GM12891 (cell line): ENCODE data around the gene ACKR3.

ENCODE experiments used
- POLR2A ChIP-seq: IDR thresholded peaks from 2 replicates; pipeline ENCODE4 v1.6.1; 2011; ENCODE audit warnings: low read depth, low read length, control low read depth
- POLR2AphosphoS5 ChIP-seq: IDR thresholded peaks from 2 replicates; pipeline ENCODE4 v1.6.1; 2011; ENCODE audit warnings: low read depth, low read length, control low read depth
- TAF1 ChIP-seq: IDR thresholded peaks from 2 replicates; pipeline ENCODE4 v1.6.1; 2011; ENCODE audit warnings: low read depth, low read length, control low read depth

GRCh38 chr2:236558036-236558435 is 11.6 kb upstream of the ACKR3 start:
- TF ChIP-seq POLR2AphosphoS5, result no peak
- TF ChIP-seq POLR2A, result no peak
- TF ChIP-seq TAF1, result no peak
